ENCODE data around the gene SLC9A9. TPM values are rescaled to one million over a fixed set of nuclear protein-coding genes. Genes with fewer than 3 reads are reported as not detected.

SLC9A9 gene
- polyA plus RNA-seq, 1 donor from 2014 or later, result 0.54 TPM

DNA sequence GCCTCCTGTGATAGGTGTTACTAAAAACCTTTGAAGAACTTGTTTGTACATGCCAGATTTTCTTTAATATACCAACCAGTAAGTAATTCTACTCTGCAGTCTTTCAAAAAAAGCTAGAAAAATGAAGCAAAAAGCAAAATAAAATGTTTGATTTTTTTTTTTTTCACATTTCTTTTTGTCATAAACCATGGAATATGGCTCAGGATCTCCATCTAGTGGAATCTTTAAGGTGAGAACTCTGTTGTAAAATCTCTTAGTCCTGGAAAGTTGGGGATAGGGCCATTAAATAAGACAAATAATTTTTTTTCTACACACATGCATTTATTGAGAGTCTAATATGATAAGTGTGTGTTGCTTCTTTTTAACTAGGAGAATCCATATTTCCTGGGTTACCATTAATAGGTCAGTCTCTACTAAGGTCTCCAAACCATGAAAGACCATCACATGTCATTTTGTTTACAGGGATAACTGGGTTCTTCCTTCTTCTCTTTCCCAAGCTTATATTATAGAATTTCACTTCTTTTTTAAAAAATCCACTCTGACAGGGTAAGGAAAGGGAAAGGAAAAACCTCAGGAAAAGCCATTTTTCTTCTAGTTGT lies 84.6 kb downstream of the SLC9A9 start:
- H3K27ac ChIP-seq (ENCODE audit: low read length), result no peak overlapping the region
- H3F3A ChIP-seq (ENCODE audit: insufficient read depth, low read length, poor library complexity, severe bottlenecking), result no peaks in the 10 kb centered on the region
- no peaks in the 10 kb centered on the region for H4K20me1 ChIP-seq (ENCODE audit: insufficient read depth)
- H3K4me3 ChIP-seq (ENCODE audit: low read length), result no peak overlapping the region
- no peak overlapping the region for H3K9ac ChIP-seq (ENCODE audit: low read length)
- H3K36me3 ChIP-seq (ENCODE audit: insufficient read depth, low read length), result no peaks in the 10 kb centered on the region
- H3K79me2 ChIP-seq (replicated peaks; ENCODE audit: insufficient read depth, low read length), result no peaks in the 10 kb centered on the region
- H3K9me3 ChIP-seq (ENCODE audit: low read length), result no peaks in the 10 kb centered on the region
- peak; percentile 81 for TF ChIP-seq RAD21 (conservative IDR thresholded peaks at IDR 0.05)
- peak; percentile 74 for TF ChIP-seq SMC3 (conservative IDR thresholded peaks at IDR 0.05; ENCODE audit: poor library complexity)
- TF ChIP-seq, protein P1, sequence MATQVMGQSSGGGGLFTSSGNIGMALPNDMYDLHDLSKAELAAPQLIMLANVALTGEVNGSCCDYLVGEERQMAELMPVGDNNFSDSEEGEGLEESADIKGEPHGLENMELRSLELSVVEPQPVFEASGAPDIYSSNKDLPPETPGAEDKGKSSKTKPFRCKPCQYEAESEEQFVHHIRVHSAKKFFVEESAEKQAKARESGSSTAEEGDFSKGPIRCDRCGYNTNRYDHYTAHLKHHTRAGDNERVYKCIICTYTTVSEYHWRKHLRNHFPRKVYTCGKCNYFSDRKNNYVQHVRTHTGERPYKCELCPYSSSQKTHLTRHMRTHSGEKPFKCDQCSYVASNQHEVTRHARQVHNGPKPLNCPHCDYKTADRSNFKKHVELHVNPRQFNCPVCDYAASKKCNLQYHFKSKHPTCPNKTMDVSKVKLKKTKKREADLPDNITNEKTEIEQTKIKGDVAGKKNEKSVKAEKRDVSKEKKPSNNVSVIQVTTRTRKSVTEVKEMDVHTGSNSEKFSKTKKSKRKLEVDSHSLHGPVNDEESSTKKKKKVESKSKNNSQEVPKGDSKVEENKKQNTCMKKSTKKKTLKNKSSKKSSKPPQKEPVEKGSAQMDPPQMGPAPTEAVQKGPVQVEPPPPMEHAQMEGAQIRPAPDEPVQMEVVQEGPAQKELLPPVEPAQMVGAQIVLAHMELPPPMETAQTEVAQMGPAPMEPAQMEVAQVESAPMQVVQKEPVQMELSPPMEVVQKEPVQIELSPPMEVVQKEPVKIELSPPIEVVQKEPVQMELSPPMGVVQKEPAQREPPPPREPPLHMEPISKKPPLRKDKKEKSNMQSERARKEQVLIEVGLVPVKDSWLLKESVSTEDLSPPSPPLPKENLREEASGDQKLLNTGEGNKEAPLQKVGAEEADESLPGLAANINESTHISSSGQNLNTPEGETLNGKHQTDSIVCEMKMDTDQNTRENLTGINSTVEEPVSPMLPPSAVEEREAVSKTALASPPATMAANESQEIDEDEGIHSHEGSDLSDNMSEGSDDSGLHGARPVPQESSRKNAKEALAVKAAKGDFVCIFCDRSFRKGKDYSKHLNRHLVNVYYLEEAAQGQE (IDR thresholded peaks at IDR 0.05; ENCODE audit: borderline replicate concordance), result no peak
- TF ChIP-seq, protein P2, sequence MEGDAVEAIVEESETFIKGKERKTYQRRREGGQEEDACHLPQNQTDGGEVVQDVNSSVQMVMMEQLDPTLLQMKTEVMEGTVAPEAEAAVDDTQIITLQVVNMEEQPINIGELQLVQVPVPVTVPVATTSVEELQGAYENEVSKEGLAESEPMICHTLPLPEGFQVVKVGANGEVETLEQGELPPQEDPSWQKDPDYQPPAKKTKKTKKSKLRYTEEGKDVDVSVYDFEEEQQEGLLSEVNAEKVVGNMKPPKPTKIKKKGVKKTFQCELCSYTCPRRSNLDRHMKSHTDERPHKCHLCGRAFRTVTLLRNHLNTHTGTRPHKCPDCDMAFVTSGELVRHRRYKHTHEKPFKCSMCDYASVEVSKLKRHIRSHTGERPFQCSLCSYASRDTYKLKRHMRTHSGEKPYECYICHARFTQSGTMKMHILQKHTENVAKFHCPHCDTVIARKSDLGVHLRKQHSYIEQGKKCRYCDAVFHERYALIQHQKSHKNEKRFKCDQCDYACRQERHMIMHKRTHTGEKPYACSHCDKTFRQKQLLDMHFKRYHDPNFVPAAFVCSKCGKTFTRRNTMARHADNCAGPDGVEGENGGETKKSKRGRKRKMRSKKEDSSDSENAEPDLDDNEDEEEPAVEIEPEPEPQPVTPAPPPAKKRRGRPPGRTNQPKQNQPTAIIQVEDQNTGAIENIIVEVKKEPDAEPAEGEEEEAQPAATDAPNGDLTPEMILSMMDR (IDR thresholded peaks at IDR 0.05; ENCODE audit: poor library complexity, severe bottlenecking), result peak; percentile 76
- H3K4me2 ChIP-seq (ENCODE audit: low read length), result no peak overlapping the region
- no peak overlapping the region for H2AFZ ChIP-seq (ENCODE audit: low read depth, low read length)
- no peaks in the 10 kb centered on the region for H3K27me3 ChIP-seq (ENCODE audit: insufficient read depth, low read depth, low read length)
- no peaks in the 10 kb centered on the region for H3K9me2 ChIP-seq (ENCODE audit: insufficient read depth, low read length)

DNA sequence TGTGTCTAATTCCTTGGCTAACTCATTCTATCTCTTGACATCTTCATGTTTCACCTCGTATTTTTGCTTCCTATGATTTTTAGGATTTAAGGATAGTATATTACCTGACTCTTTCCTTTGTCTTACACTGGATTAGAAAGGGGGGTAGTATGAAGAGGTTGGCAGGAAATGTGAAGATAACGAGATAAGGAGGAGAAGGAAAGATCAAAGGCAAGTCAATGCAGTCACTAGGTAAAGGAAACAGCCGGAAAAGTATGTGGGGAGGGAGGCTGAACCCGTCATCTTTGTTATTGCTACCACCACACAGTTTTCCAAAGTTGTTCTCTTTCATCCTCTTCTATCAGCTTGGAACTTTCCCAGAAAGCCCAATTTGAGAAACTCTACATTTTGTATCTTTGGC lies 90.6 kb downstream of the SLC9A9 start:
- TF ChIP-seq, protein P2 (IDR thresholded peaks at IDR 0.05; ENCODE audit: poor library complexity, severe bottlenecking), result no peak
- TF ChIP-seq EP300 (conservative IDR thresholded peaks at IDR 0.05; ENCODE audit: poor library complexity, severe bottlenecking), result no peak
- no peak for TF ChIP-seq POLR2AphosphoS5 (IDR thresholded peaks at IDR 0.05)
- no peak for TF ChIP-seq SMC3 (conservative IDR thresholded peaks at IDR 0.05; ENCODE audit: poor library complexity)
- no peak for TF ChIP-seq EZH2 (IDR thresholded peaks at IDR 0.05; ENCODE audit: borderline replicate concordance, insufficient read depth, low read length, poor library complexity, severe bottlenecking)
- no peak for TF ChIP-seq TAF1 (IDR thresholded peaks at IDR 0.05; ENCODE audit: low read depth)
- TF ChIP-seq, protein P1 (IDR thresholded peaks at IDR 0.05; ENCODE audit: borderline replicate concordance), result no peak
- no peak for TF ChIP-seq MXI1 (conservative IDR thresholded peaks at IDR 0.05; ENCODE audit: poor library complexity, severe bottlenecking)
- TF ChIP-seq RAD21 (conservative IDR thresholded peaks at IDR 0.05), result no peak
- H3K27ac ChIP-seq (ENCODE audit: low read length), result no peak overlapping the region

More for the DNA sequence above, 90.6 kb downstream of the SLC9A9 start:
- no peaks in the 10 kb centered on the region for H3K36me3 ChIP-seq (ENCODE audit: insufficient read depth, low read length)
- H4K20me1 ChIP-seq (ENCODE audit: insufficient read depth), result no peaks in the 10 kb centered on the region
- H2AFZ ChIP-seq (ENCODE audit: low read depth, low read length), result no peak overlapping the region
- no peaks in the 10 kb centered on the region for H3F3A ChIP-seq (ENCODE audit: insufficient read depth, low read length, poor library complexity, severe bottlenecking)
- no peaks in the 10 kb centered on the region for H3K9me2 ChIP-seq (ENCODE audit: insufficient read depth, low read length)
- H3K9me3 ChIP-seq (ENCODE audit: low read length), result no peaks in the 10 kb centered on the region
- no peaks in the 10 kb centered on the region for H3K27me3 ChIP-seq (ENCODE audit: insufficient read depth, low read depth, low read length)
- no peak overlapping the region for H3K9ac ChIP-seq (ENCODE audit: low read length)
- H3K4me2 ChIP-seq (ENCODE audit: low read length), result no peak overlapping the region
- H3K4me3 ChIP-seq (ENCODE audit: low read length), result no peak overlapping the region
- H3K79me2 ChIP-seq (replicated peaks; ENCODE audit: insufficient read depth, low read length), result no peaks in the 10 kb centered on the region
